HG03135 (cell line): ENCODE data around the gene RHBDD1.

ENCODE experiments used
- ATAC-seq: cut with Tn5 transposase; IDR thresholded peaks from one replicate; pipeline ENCODE4 v1.9.1; 2021; ENCODE audit warnings: mild to moderate bottlenecking, moderate library complexity; ENCODE audit not compliant: unreplicated experiment

RHBDD1 gene

DNA sequence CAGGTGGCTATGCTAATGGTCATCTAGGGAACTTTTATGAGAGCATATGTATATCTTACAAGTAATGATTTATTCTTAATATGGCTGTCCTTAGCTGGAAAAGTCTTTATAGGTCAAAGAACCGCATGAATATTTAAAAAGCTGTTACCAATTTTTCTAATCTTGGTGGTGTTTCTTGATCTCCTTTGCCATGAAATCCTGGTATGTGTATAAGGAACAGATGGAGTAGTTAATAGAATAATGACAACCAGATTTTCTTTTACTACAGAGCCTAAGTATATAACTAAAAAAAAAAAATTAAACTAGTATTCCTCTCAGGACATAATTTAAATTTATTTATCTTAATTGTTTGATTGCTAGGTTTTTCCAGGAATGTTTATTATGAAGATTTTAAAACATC lies 74.5 kb downstream of the RHBDD1 start:
- ATAC-seq: no peak

GRCh38 chr2:226911932-226912331 lies 76.1 kb downstream of the RHBDD1 start:
- ATAC-seq: no peak

- ATAC-seq: no peak
Observed at GRCh38 chr2:226913641-226914040, 77.8 kb downstream of the RHBDD1 start.

GRCh38 chr2:226915846-226916360 lies 80.0 kb downstream of the RHBDD1 start:
- ATAC-seq: no peak

DNA sequence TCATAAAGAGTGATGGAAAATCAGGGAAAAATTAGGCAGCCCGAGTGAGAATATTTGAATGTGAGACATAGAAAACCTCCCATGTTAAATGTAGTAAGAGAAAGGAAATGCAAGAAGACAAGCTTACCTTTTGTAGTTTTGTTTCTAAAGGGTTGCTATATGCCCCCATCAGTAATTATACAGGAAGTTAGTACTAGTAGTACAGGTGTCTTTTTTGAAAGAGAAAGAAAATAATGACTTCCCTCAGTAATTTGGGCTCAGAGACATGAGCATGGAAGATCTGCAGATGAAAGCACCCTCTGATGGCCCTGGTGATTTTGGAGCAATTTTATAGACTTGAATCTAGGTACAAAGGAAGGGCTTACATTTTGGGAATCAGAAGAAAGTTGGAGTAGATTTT lies 80.8 kb downstream of the RHBDD1 start:
- peak; percentile 80 for ATAC-seq

GRCh38 chr2:226932443-226932842 lies 96.6 kb downstream of the RHBDD1 start:
- no peak for ATAC-seq

DNA sequence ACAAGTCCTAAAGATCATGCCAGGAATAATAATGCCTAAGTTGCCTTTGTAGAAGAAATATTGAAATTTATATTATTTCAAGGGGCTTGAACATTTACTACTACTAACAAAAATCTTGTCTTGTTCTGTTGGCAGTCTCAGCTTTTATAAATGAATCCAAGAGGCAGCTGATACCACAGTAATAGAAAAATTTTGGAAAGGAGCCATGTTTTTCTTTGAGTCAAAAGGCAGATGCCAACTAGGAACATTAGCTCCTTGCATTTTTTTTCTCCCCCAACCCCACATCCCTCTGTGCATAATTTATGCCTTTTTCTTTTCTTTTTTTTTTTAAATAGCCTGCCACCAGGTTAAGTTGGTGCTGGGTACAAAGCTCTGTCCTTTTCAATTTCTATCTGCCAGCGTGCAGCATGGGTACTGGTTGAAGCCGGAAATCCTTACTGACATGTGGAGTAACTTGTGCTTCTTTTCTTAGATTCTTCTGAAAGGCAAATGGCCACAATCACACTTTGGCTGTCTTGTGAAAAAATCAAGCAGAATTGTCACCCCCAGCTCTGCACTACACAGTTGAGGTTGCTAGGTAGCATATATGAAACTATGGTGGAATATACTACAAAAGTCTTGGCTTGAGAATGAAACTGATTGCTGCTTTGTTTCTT lies 98.8 kb downstream of the RHBDD1 start:
- no peak for ATAC-seq

GRCh38 chr2:226943862-226944620 lies 108.2 kb downstream of the RHBDD1 start:
- ATAC-seq: peak; percentile 69

- ATAC-seq: no peak
Observed at GRCh38 chr2:226953206-226953605, 117.4 kb downstream of the RHBDD1 start.

DNA sequence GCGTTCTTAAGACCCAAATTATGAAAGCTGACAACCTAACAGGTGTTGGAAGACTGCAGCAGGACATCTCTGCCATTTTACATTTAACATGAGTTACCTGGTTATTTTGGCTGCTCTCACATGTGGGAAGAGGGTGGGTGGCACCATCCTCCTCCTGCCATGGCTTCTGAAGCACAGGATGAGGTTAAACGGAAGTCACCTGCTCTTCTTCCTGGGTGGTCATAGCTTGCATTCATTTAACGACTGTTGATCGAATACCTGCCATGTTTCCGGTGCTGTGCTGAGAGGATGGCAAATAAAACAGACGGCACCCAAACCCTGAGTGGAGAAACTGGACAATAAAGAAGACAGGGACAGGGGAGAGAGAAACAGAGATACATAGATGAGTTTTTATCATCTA lies 118.0 kb downstream of the RHBDD1 start:
- ATAC-seq: no peak

GRCh38 chr2:226956659-226957058 lies 120.8 kb downstream of the RHBDD1 start:
- no peak for ATAC-seq

DNA sequence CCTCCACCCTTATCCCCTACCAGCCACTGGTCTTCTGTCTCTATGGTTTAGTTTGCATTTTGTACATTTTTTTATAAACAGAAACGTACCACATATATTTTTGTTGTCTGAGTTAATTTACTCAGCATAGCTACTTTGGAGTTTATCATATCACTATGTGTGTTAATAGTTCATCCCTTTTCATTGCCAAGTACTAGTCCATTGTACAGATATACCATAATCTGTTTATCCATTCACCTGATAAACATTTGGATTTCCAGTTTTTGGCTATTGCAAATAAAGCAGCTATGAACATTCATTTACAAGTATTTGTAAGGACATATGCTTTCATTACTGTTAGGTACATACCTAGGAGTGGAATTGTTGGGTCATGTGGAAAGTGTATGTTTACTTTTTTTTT lies 123.6 kb downstream of the RHBDD1 start:
- ATAC-seq: no peak

- ATAC-seq: no peak
Observed at GRCh38 chr2:226962176-226962773, 126.4 kb downstream of the RHBDD1 start.

- ATAC-seq: no peak
Observed at GRCh38 chr2:226963528-226963927, 127.7 kb downstream of the RHBDD1 start.

GRCh38 chr2:226965376-226965775 lies 129.5 kb downstream of the RHBDD1 start:
- ATAC-seq: no peak

GRCh38 chr2:226969417-226970080 lies 133.7 kb downstream of the RHBDD1 start:
- ATAC-seq: no peak

DNA sequence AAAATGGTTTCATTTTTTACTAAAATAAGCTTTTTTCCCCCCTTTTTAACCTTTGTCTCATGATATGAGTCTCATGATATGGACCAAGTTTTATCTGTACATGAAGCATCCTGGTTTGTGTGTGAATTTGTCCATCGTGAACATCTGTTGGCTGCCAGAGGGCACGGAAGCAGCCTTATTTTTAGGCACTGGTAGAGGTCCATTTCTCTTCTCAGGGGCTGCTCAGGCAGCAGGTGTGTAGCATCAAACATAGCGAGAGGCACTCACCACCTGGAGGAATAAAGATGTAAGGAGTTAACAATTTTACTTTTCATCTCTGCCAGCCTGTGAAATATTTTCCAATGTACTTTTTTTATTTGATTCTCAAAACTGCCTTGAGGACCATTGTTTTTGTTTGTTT lies 134.5 kb downstream of the RHBDD1 start:
- ATAC-seq: no peak

DNA sequence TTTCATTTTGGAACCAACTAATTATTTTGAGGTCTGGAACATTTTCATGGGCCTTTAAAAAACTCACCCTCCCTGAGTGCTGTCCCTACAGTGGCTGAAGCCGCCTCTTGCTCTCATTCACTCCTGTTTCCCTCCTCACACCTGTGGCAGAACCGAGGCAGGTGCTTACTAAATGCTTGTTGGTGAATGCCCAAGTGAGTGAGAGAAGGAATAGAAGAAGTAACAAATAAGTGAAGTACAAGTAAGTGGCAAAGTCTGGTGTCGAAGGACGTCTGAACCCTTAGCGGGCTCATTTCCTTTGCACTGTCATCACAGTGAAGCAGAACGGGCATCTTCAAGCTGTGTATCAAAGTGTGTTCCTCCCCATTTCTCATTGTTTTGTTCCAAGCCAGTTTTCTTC lies 135.2 kb downstream of the RHBDD1 start:
- peak; percentile 45 for ATAC-seq

DNA sequence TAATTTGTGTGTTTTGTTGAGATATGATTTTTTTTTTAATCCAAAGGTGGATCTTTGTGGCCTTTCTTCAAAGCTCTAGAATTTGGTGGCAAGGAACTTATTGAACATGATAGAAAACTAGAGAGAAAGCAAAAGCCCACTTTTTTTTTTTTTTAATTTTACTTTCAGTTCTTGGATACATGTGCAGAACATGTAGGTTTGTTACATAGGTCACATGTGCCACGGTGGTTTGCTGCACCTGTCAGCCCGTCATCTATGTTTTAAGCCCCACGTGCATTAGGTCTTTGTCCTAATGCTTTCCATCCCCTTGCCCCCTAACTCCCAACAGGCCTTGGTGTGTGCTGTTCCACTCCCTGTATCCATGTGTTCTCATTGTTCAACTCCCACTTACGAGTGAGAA lies 135.9 kb downstream of the RHBDD1 start:
- no peak for ATAC-seq

DNA sequence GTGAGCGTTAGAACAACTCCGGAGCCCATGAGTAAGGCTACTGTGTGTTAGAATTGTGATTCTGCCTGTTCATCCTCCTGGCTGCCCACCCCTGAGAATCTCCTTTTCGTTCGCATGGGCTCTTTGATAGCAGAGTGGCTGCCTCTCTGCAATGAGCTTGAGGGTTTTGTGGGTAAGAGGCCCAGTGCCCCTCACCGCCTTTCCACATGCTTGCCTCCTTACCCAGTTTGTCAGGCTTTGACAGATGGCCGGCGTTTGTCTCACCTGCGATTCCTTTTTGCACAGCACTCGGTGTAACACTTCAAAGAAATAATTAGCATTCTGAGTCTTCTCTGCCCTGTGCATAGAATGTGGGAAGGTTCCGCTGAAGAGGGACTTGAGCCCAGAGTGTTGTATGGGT lies 138.0 kb downstream of the RHBDD1 start:
- ATAC-seq: no peak

- ATAC-seq: no peak
Observed at GRCh38 chr2:226977775-226978190, 141.9 kb downstream of the RHBDD1 start.
